GM15510 (cell line): ENCODE results near the gene PLEKHM1.

Experiments used
- POLR2A ChIP-seq: IDR thresholded peaks from 3 replicates; pipeline ENCODE4 v1.6.1; 2011; ENCODE audit warnings: borderline replicate concordance; ENCODE audit not compliant: insufficient read length; ENCODE audit errors: extremely low read depth

The PLEKHM1 gene

GRCh38 chr17:45430738-45431530, 59.6 kb downstream of the PLEKHM1 start:
- no peak for TF ChIP-seq POLR2A

GRCh38 chr17:45430006-45430737, 60.3 kb downstream of the PLEKHM1 start:
- TF ChIP-seq POLR2A, result no peak

GRCh38 chr17:45429339-45430005, 61.0 kb downstream of the PLEKHM1 start:
- TF ChIP-seq POLR2A, result no peak

GRCh38 chr17:45428931-45429338, 61.6 kb downstream of the PLEKHM1 start:
- TF ChIP-seq POLR2A, result no peak

GRCh38 chr17:45428050-45428617, 62.4 kb downstream of the PLEKHM1 start:
- no peak for TF ChIP-seq POLR2A

- no peak for TF ChIP-seq POLR2A
Observed at GRCh38 chr17:45427181-45427835, 63.2 kb downstream of the PLEKHM1 start.

- no peak for TF ChIP-seq POLR2A
Observed at GRCh38 chr17:45426561-45426960, 64.0 kb downstream of the PLEKHM1 start.

- no peak for TF ChIP-seq POLR2A
Observed at GRCh38 chr17:45425984-45426413, 64.5 kb downstream of the PLEKHM1 start.

GRCh38 chr17:45425125-45425983, 65.2 kb downstream of the PLEKHM1 start:
- TF ChIP-seq POLR2A, result no peak

GRCh38 chr17:45424769-45425124, 65.8 kb downstream of the PLEKHM1 start:
- no peak for TF ChIP-seq POLR2A

- TF ChIP-seq POLR2A, result no peak
Observed at GRCh38 chr17:45423975-45424335, 66.6 kb downstream of the PLEKHM1 start.

- TF ChIP-seq POLR2A, result no peak
Observed at GRCh38 chr17:45423304-45423974, 67.1 kb downstream of the PLEKHM1 start.
